Endothelial cell (in vitro differentiated cells): ENCODE results near the gene KLHL25. TPM values are rescaled to one million over a fixed set of nuclear protein-coding genes. Genes with fewer than 3 reads are reported as not detected.

ENCODE experiments used
- DNase-seq: peaks from one replicate; pipeline ENCODE4 v3.0.0; 2021; ENCODE audit warnings: low spot score
- H3K27ac Mint-ChIP-seq: one replicate; pipeline ENCODE4 v1.8.0; 2021; ENCODE audit warnings: mixed read lengths, inconsistent platforms; ENCODE audit not compliant: unreplicated experiment
- H3K27me3 Mint-ChIP-seq: one replicate; pipeline ENCODE4 v1.8.0; 2021; ENCODE audit warnings: mild to moderate bottlenecking, moderate library complexity, mixed read lengths, inconsistent platforms; ENCODE audit not compliant: unreplicated experiment
- H3K36me3 Mint-ChIP-seq: one replicate; pipeline ENCODE4 v1.8.0; 2021; ENCODE audit warnings: mild to moderate bottlenecking, low read depth, mixed read lengths, inconsistent platforms; ENCODE audit not compliant: unreplicated experiment
- H3K4me1 Mint-ChIP-seq: one replicate; pipeline ENCODE4 v1.8.0; 2021; ENCODE audit warnings: mild to moderate bottlenecking, mixed read lengths, inconsistent platforms; ENCODE audit not compliant: unreplicated experiment
- H3K4me3 Mint-ChIP-seq: one replicate; pipeline ENCODE4 v1.8.0; 2021; ENCODE audit warnings: mild to moderate bottlenecking, mixed read lengths, inconsistent platforms; ENCODE audit not compliant: unreplicated experiment
- H3K9me3 Mint-ChIP-seq: one replicate; pipeline ENCODE4 v1.8.0; 2021; ENCODE audit warnings: mixed read lengths, inconsistent platforms; ENCODE audit not compliant: unreplicated experiment
- total RNA-seq: library from RNA; stranded (reverse); fragmentation: NEBNext Ultra II Directional; extraction: Animal tissue kit (Norgen Biotek cat#: 25700); gene quantifications from one replicate; pipeline ENCODE4 v1.2.1, GENCODE V29; 2021; ENCODE audit not compliant: unreplicated experiment
- TF ChIP-seq, protein P1 (sequence below): fragments of 200-600 bp; sonication (generic); IDR thresholded peaks from one replicate; pipeline ENCODE4 v1.5.0; 2021; ENCODE audit warnings: antibody characterized with exemption; ENCODE audit not compliant: unreplicated experiment

The KLHL25 gene
- total RNA-seq, 1 donor from 2014 or later, result 7.4 TPM

DNA sequence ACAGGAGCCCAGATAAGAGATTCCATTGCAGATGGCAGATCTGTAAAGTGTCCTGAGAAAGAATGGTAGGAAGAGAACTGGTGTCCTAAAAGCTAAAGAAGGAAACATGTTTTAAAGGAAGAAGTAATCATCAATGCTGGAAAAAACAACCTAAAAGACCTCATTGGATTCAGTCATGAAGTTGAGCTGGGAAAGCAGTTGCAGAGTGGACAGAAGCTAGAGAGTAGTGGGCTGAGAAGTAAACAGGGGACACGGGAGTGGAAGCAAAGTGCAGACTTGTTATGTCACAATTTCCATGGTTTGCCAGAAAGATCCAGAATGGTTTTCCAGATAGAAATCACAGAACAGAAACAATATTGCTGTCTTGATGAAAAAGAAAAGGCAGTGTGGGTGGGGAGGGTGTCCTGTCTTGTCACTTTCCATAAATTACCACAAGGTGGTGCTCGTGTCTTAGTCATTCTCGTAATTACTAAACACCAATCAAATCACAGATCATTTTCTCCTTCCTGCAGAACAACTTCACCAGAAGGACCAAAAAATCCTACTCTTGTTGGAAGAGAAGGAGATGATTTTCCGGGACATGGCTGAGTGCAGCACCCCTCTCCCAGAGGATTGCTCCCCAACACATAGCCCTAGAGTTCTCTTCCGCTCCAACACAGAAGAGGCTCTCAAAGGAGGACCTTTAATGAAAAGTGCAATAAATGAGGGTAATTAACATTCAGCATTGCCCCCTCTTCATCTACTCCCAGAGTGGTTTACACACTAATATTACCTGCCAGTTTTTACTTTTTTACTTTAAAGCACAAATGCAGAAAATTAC lies 64.5 kb downstream of the KLHL25 start:
- Mint-ChIP-seq H3K4me3 (no peak overlapping the region), H3K27ac (peak overlapping the region; percentile 44), H3K4me1 (peaks cover 18% of the 10 kb centered on the region), H3K9me3 (no peaks in the 10 kb centered on the region), H3K27me3 (peaks cover 9% of the 10 kb centered on the region), H3K36me3 (peaks cover 69% of the 10 kb centered on the region)
- peak; percentile 36 for DNase-seq
- TF ChIP-seq, protein P1, sequence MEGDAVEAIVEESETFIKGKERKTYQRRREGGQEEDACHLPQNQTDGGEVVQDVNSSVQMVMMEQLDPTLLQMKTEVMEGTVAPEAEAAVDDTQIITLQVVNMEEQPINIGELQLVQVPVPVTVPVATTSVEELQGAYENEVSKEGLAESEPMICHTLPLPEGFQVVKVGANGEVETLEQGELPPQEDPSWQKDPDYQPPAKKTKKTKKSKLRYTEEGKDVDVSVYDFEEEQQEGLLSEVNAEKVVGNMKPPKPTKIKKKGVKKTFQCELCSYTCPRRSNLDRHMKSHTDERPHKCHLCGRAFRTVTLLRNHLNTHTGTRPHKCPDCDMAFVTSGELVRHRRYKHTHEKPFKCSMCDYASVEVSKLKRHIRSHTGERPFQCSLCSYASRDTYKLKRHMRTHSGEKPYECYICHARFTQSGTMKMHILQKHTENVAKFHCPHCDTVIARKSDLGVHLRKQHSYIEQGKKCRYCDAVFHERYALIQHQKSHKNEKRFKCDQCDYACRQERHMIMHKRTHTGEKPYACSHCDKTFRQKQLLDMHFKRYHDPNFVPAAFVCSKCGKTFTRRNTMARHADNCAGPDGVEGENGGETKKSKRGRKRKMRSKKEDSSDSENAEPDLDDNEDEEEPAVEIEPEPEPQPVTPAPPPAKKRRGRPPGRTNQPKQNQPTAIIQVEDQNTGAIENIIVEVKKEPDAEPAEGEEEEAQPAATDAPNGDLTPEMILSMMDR, result peak; percentile 66

DNA sequence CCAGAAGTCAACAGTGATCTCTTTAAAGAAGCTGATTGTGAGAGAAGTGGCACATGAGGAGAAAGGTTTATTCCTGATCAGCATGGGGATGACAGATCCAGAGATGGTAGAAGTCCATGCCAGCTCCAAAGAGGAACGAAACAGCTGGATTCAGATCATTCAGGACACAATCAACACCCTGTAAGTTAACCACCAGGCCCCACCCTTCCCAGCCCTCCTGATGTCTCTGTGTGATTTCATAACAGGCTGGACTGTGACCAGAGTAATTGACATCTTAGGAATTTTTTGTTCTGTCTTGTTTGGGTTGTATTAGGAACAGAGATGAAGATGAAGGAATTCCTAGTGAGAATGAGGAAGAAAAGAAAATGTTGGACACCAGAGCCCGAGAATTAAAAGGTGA lies 67.7 kb downstream of the KLHL25 start:
- H3K9me3 Mint-ChIP-seq, result no peaks in the 10 kb centered on the region
- peaks cover 14% of the 10 kb centered on the region for H3K27me3 Mint-ChIP-seq
- DNase-seq, result no peak
- H3K4me3 Mint-ChIP-seq, result no peak overlapping the region
- peak overlapping the region; percentile 55 for H3K27ac Mint-ChIP-seq
- TF ChIP-seq, protein P1, result no peak
- H3K36me3 Mint-ChIP-seq, result peaks cover 67% of the 10 kb centered on the region
- peaks cover 18% of the 10 kb centered on the region for H3K4me1 Mint-ChIP-seq

DNA sequence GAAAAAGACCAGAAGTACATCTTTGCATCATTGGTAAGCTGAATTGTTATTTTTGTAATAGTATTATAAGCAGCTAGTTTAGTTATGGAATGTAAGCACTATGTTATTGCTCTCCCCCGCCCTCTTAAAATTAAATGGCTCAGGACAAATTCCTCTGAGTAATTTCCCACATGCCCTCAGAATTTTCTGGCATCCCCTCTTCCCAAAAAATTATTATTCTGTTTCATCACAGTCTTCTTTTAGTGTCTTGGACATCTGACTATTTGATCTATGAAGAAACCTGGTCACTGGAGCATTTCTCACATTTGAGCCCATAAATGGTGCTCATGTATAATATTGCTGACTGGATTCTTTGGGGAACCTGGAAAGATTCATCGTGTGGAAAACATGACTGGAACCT lies 68.3 kb downstream of the KLHL25 start:
- H3K9me3 Mint-ChIP-seq, result no peaks in the 10 kb centered on the region
- TF ChIP-seq, protein P1, result no peak
- H3K27me3 Mint-ChIP-seq, result peaks cover 14% of the 10 kb centered on the region
- H3K27ac Mint-ChIP-seq, result no peak overlapping the region
- H3K36me3 Mint-ChIP-seq, result peaks cover 70% of the 10 kb centered on the region
- no peak overlapping the region for H3K4me3 Mint-ChIP-seq
- peaks cover 18% of the 10 kb centered on the region for H3K4me1 Mint-ChIP-seq
- DNase-seq, result no peak

DNA sequence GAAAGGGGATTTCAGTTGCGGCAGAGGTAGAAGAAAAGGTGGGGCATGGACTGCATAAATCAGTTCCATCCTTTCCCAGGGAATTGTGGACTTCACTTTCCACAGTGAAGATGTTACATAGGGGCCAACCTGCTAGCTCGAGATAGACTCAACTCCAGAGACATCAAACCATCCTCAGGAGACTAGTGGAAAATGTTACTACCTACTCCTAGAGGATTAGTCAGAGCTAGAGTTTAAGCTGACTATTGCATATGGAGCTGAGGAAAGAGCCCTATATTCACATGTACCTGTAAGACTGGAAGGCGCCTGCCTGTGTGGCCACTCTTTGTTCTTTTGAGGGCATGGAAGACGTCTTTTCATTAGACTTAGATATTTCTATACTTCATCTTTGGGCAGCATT lies 69.2 kb downstream of the KLHL25 start:
- Mint-ChIP-seq H3K4me3 (no peak overlapping the region), H3K4me1 (peaks cover 17% of the 10 kb centered on the region), H3K9me3 (no peaks in the 10 kb centered on the region), H3K27ac (no peak overlapping the region), H3K36me3 (peaks cover 71% of the 10 kb centered on the region), H3K27me3 (peaks cover 11% of the 10 kb centered on the region)
- TF ChIP-seq, protein P1, result no peak
- no peak for DNase-seq

GRCh38 chr15:85725019-85725418 lies 69.7 kb downstream of the KLHL25 start:
- TF ChIP-seq, protein P1, result no peak
- Mint-ChIP-seq H3K4me3 (no peak overlapping the region), H3K27ac (no peak overlapping the region), H3K9me3 (no peaks in the 10 kb centered on the region), H3K4me1 (peaks cover 13% of the 10 kb centered on the region), H3K36me3 (peaks cover 66% of the 10 kb centered on the region), H3K27me3 (peaks cover 11% of the 10 kb centered on the region)
- DNase-seq, result no peak
